NK-92 (cell line): ENCODE data around the gene IRF2BPL.

Experiments used
- DNase-seq: peaks from one replicate; lab custom pipeline; 2025; ENCODE audit not compliant: unreplicated experiment; lab: John Stamatoyannopoulos, UW

IRF2BPL gene

GRCh38 chr14:76993752-76994151 is 34.8 kb downstream of the IRF2BPL start:
- DNase-seq, result no peak

GRCh38 chr14:76990084-76990483 is 38.4 kb downstream of the IRF2BPL start:
- DNase-seq, result no peak

- no peak for DNase-seq
These were observed 40.5 kb downstream of the IRF2BPL start for GRCh38 chr14:76987956-76988520.

- no peak for DNase-seq
These were observed 42.3 kb downstream of the IRF2BPL start for GRCh38 chr14:76986231-76986565.

- DNase-seq, result no peak
These were observed 42.8 kb downstream of the IRF2BPL start for GRCh38 chr14:76985540-76986230.

- no peak for DNase-seq
These were observed 43.6 kb downstream of the IRF2BPL start for GRCh38 chr14:76984787-76985375.

GRCh38 chr14:76984297-76984696 is 44.2 kb downstream of the IRF2BPL start:
- DNase-seq, result no peak

- DNase-seq, result no peak
These were observed 46.8 kb downstream of the IRF2BPL start for GRCh38 chr14:76981670-76982069.

GRCh38 chr14:76977793-76978720 is 50.5 kb downstream of the IRF2BPL start:
- no peak for DNase-seq

GRCh38 chr14:76976240-76977005 is 52.1 kb downstream of the IRF2BPL start:
- no peak for DNase-seq

- DNase-seq, result no peak
These were observed 52.7 kb downstream of the IRF2BPL start for GRCh38 chr14:76975812-76976211.

GRCh38 chr14:76975051-76975450 is 53.5 kb downstream of the IRF2BPL start:
- no peak for DNase-seq
